ENCODE measurements around the gene MARVELD3.
"Not testable (repeated sequence)": the region's sequence is repeated elsewhere in the genome, so short reads cannot be mapped to it uniquely, and the experiment has no call there.

The MARVELD3 gene

DNA sequence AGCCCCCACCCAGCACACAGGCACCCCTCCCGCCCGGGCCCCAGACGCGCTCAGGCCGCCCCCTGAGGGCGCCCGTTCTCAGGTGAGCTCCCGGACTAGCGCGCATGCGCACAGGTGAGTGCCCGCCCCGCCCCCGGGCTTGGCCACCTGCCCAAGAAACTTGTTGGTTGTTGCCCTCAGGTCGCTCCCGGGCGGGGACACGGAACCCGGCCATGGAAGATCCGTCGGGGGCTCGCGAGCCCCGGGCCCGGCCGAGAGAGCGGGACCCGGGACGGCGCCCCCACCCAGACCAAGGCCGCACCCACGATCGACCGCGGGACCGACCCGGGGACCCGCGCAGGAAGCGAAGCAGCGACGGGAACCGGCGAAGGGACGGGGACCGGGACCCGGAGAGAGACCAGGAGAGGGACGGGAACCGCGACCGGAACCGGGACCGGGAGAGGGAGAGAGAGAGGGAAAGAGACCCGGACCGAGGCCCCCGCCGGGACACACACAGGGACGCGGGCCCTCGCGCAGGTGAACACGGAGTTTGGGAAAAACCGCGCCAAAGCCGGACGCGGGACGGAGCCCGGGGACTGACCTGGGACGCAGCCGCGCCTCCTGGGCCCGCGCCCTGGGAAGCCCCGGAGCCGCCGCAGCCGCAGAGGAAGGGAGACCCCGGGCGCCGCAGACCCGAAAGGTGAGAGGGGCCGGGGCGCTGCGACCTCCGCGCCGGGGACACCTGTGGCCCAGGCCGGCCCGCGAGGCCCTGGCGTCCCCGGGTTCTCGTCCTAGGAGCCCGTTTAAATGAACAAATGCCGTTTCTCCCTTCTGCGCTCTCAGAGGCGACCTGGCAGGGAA, at the start of gene MARVELD3:
Gene MARVELD3, plus strand, starts transcription at position 167 of the 840 bp plus-strand sequence. Its CDS starts 46 bp downstream, at position 213.
- peak; percentile 11 for DNase-seq (ENCODE audit: low read depth)

DNA sequence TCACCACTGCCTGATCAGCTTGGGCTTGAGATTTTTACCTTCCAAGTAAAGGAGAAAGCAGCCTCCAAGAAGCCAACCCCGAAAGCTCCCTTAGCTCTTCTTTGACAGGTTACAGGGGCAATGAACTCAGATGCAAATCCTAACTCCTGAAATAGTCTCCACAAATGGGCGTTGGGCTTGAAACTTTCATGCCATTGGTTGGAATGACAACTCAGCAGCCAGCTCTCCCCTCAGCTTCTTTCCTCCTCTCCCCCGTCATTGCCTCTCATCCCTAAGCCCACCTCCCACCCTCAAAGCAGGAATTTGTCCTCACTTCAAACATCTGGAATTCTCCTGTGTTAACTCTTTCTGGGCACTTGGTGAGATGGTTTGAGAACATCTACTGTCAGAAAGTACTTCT, 49.0 kb upstream of the MARVELD3 start, which contains the start of gene TAT:
Gene TAT, minus strand, starts transcription at position 122 of the 400 bp plus-strand sequence. CDS start 677 bp downstream, outside the sequence.
- no peak for DNase-seq (ENCODE audit: low read depth)

DNA sequence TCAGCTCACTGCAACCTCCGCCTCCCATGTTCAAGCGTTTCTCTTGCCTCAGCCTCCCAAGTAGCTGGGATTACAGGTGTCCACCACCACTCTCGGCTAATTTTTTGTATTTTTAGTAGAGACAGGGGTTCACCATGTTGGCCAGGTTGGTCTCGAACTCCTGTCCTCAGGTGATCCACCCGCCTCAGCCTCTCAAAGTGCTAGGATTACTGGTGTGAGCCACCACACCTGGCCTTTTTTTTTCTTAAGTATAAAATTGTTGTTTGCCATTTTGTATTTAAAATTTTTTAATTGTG, 43.5 kb upstream of the MARVELD3 start:
- not testable (repeated sequence) for DNase-seq (ENCODE audit: low read depth)

DNA sequence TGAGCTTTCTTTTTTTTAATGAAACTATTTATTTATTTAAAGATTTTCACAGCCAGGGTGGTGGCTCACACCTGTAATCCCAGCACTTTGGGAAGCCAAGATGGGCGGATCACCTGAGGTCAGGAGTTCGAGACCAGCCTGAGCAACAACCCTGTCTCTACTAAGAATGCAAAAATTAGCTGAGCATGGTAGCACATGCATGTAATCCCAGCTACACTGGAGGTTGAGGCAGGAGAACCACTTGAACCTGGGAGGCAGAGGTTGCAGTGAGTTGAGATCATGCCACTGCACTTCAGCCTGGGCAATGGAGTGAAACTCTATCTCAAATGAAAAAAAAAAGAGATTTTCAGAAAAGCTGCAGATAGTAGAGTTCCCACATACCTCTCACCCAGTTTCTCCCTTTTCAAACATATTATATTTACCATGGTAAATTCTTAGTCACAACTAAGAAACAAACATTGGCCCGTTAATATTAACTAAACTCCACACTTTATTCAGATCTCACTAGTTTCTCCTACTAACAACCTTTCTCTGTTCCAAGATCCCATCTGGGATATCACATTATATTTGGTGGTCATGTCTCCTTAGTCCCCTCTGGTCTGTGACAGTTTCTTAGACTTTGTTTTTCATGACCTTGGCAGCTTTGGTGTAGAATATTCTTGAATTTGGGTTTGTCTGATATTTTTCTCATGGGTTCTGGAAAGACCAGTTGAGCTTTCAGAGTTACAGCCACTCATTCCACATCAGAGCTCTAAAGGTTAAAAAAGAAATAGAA, 41.3 kb upstream of the MARVELD3 start:
- no peak for DNase-seq (ENCODE audit: low read depth)

GRCh38 chr16:71585318-71585703, 40.7 kb upstream of the MARVELD3 start:
- no peak for DNase-seq (ENCODE audit: low read depth)

GRCh38 chr16:71589334-71589733, 36.6 kb upstream of the MARVELD3 start:
- not testable (repeated sequence) for DNase-seq (ENCODE audit: low read depth)

DNA sequence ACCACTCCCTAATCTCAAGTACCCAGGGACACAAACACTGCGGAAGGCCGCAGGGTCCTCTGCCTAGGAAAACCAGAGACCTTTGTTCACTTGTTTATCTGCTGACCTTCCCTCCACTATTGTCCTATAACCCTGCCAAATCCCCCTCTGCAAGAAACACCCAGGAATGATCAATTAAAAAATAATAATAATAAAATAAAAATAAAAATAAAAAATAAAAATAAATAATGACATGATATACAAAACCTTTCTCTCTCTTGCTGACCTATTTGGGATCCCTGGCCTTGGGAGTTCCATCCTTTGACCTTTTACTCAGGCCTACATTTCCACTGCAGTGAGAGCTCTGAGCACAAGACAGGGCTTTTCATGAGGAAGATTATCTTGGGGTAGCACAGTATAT, 35.9 kb upstream of the MARVELD3 start:
- not testable (repeated sequence) for DNase-seq (ENCODE audit: low read depth)

GRCh38 chr16:71590584-71590983, 35.4 kb upstream of the MARVELD3 start:
- no peak for DNase-seq (ENCODE audit: low read depth)

DNA sequence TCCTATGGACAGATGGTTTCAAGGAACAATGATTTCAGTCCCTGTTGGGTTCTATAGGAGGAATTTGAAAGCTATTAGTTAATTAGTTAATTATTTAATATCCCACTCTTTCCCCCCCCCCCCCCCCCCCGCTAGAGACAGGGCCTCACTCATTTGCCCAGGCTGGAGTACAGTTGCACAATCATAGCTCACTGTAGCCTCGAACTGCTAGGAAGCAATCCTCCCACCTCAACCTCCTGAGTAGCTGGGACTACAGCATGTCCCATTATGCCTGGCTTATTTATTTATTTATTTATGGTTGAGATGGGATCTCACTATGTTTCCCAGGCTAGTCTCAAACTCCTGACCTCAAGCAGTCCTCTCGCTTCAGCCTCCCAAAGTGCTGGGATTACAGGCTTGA, 34.1 kb upstream of the MARVELD3 start:
- no peak for DNase-seq (ENCODE audit: low read depth)

DNA sequence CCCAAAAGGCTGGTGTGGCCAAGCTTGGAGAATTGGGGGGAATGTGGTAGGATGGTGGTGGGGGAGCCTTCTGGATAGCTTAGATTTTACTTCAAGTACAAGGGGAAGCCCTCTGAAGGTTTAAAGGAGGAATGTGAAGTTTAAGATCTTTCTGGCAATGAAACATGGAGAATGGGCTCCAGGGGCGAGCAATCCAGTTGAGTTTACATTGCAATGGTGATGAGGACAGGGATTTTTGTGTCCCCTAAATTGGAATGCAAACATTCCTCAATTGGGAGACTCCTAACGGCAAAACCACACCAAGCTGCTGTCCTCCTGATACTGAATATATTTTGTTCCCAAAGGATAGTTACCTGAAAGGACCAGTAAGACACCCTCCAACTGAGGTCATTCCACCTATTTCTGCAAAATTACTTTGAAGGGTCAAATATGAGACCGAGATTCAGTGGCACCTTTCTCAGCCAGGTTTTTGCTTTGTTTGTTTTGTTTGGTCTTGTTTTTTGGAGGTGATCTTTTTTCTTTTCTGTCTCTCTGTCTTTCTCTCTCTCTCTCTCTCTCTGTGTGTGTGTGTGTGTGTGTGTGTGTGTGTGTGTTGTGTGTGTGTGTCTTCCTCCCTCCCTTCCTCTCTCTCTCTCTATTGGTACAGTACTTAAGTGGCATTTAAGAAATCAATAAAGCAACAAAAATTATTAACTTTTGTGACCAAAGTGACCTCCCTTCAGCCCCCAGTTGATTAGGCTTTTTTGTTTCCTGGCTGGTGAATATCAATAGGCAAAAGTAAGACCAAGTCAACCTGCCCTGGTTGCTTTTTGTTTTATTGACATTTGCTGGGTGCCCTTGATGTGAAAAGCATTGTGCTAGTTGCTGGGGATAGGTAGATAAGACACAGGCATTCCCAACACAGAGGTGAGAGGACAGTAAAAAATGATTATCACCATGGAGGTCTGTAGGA, 32.7 kb upstream of the MARVELD3 start:
- DNase-seq (ENCODE audit: low read depth) = no peak

- DNase-seq (ENCODE audit: low read depth) = no peak
Observed at GRCh38 chr16:71594000-71594646, 31.9 kb upstream of the MARVELD3 start.

GRCh38 chr16:71595340-71595826, 30.6 kb upstream of the MARVELD3 start:
- DNase-seq (ENCODE audit: low read depth) = not testable (repeated sequence)

- DNase-seq (ENCODE audit: low read depth) = not testable (repeated sequence)
Observed at GRCh38 chr16:71598426-71598825, 27.6 kb upstream of the MARVELD3 start.

GRCh38 chr16:71600822-71601221, 25.2 kb upstream of the MARVELD3 start:
- no peak for DNase-seq (ENCODE audit: low read depth)

- no peak for DNase-seq (ENCODE audit: low read depth)
Observed at GRCh38 chr16:71609066-71609465, 16.9 kb upstream of the MARVELD3 start.

- no peak for DNase-seq (ENCODE audit: low read depth)
Observed at GRCh38 chr16:71610447-71610846, 15.5 kb upstream of the MARVELD3 start.

DNA sequence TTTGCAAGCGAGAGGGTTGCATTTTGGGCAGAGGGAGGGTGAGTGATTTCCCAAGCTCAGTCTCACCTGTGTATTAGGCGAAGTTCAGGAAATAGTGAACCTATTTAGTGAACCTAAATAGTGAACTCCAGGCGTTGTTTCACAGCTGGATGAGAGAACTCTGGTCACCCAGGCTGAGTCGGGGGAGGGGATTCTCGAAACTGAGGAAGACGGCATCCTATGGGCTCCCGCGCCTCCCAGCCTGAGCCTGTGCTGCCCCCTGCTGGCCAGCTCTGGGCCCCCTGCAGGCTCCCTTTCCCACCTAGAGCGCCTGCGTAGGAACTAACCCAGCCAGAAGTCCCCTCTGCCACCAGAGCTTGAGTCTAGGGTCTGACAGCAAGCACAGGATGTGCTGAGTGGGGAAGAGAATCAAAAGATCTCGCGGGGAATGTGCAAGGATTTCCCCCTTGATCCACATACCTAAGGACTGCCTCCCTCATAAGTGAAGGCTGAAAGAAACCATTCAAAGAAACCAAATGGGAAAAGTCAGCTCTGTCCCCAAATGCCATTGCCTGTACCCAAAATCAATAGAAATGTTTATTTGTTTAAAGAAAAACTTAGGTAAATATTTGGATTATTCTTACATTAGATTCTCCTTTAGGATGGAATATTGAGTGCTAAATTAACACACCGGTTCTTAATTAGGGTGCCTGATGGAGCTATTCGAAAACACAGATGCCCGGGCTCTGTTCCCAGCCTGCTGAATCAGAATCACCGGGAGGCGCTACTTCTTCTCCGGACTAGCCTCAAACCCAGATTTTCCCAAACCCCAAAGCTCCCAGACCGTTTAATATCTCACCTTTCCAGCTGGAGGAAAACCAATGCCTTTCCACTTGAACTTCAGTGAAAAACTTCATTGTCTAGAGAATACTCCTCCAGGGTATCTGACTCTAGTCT, 14.8 kb upstream of the MARVELD3 start:
- DNase-seq (ENCODE audit: low read depth) = peak; percentile 76

DNA sequence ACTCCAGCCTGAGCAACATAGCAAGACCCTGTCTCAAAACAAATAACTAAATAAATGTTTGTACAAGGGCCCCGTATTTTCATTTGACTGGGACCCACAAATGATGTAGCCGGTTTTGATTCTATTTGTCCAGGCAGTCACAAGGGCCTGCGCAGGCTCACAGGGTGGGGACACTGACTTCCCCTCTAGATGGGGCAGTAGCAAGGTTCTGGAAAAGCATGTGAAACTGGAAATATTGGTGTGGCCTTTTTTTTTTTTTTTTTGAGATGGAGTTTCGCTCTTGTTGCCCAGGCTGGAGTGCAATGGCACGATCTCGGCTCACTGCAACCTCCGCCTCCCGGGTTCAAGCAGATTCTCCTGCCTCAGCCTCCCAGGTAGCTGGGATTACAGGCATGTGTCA, 11.0 kb upstream of the MARVELD3 start:
- not testable (repeated sequence) for DNase-seq (ENCODE audit: low read depth)

DNA sequence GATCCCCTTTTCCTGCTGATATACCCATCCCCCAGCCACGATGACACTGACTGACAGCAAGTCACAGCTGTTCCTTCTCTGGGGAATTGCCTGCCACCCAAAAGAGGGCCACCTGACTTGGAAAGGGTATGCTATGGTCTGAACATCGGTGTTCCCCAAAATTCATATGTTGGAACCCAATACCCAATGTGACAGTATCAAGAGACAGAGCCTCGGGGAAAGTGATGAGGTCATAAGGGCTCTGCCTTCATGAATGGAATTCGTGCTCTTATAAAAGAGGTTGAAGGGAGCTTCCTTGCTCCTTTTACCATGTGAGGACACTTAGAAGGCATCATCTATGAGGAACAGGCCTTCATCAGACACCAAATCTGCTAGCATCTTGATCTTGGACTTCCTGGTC, 7.6 kb upstream of the MARVELD3 start:
- no peak for DNase-seq (ENCODE audit: low read depth)

DNA sequence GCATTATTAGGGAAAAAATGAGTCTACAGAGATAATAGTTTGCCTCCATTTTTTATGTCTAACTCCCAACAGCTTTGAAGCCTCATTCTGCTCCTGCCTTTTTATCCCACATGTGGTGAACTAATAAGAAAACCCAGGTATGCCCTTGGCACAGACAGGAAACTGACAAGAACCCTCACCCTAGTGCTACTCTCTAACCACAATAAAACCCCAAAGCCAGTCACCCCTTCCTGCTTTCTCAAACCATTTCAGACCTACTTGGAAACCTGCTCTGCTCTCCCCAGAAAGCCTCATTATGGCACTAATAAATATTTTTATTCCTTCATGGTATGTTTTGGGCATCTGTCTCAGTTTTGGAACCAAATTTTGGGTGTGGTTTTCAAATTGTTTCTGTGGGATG, 3.9 kb upstream of the MARVELD3 start:
- no peak for DNase-seq (ENCODE audit: low read depth)
